B cell (primary cell): ENCODE data around the gene TBC1D14. TPM values are rescaled to one million over a fixed set of nuclear protein-coding genes. Genes with fewer than 3 reads are reported as not detected.

Source experiments
- ATAC-seq: fragments of 200-7000 bp; cut with Tn5 transposase; one replicate; pipeline ENCODE4 v1.10.0; 2021; ENCODE audit warnings: low read depth, mild to moderate bottlenecking, moderate number of reproducible peaks, moderate library complexity
- CTCF ChIA-PET: fragments of 350-600 bp; sonication (Branson Sonifier 250); formaldehyde crosslinking; loops from one replicate; lab custom pipeline; 2021; ENCODE audit warnings: antibody characterized with exemption, inconsistent platforms; lab: Charles Lee
- POLR2A ChIA-PET: fragments of 350-600 bp; sonication (Branson Sonifier 250); formaldehyde crosslinking; loops from one replicate; lab custom pipeline; 2021; ENCODE audit warnings: antibody characterized with exemption; lab: Charles Lee
- DNase-seq: peaks from one replicate; pipeline ENCODE4 v3.0.0; 2013
- H2AFZ ChIP-seq: 2 replicates; pipeline ENCODE4 v1.6.1; 2012; ENCODE audit warnings: mild to moderate bottlenecking, low read depth, low read length; ENCODE audit not compliant: insufficient read depth, poor library complexity, severe bottlenecking
- H3K27ac ChIP-seq, 2 donors: 1 replicate in 1 of 2; 2 replicates in 1 of 2; pipeline ENCODE4 v1.5.1; 2012 to 2013; ENCODE audit warnings: low read length in 2 of 2, mild to moderate bottlenecking in 2 of 2, moderate library complexity in 1 of 2
- H3K27me3 ChIP-seq, 4 experiments: fragments of 200-600 bp in 1 of 4; sonication (generic) in 1 of 4; replicated peaks in 1 of 4; 1 replicate in 2 of 4; 2 replicates in 2 of 4; pipeline versions ENCODE4 v1.6.1 to v1.7.0; 2013 to 2016; ENCODE audit warnings: low read length in 3 of 4, mild to moderate bottlenecking in 2 of 4, mixed read lengths in 1 of 4, moderate library complexity in 1 of 4; ENCODE audit not compliant: insufficient read depth in 4 of 4, control insufficient read depth in 3 of 4; ENCODE audit errors: control extremely low read depth in 1 of 4
- H3K36me3 ChIP-seq, 2 experiments: replicated peaks in 1 of 2; 1 replicate in 1 of 2; 2 replicates in 1 of 2; pipeline versions ENCODE4 v1.6.1 to v1.7.1; 2013; ENCODE audit warnings: low read length in 1 of 2; ENCODE audit not compliant: insufficient read depth in 2 of 2, control insufficient read depth in 1 of 2; ENCODE audit errors: control extremely low read depth in 1 of 2, extremely low read depth in 1 of 2
- H3K4me1 ChIP-seq, 2 donors: fragments of 200-600 bp in 1 of 2; sonication (generic) in 1 of 2; 1 replicate in 1 of 2; 2 replicates in 1 of 2; pipeline versions ENCODE4 v1.5.1 to v1.6.1; 2013 to 2017; ENCODE audit warnings: low read length in 2 of 2; ENCODE audit not compliant: control insufficient read depth in 2 of 2, insufficient read depth in 2 of 2
- H3K4me2 ChIP-seq: replicated peaks from 2 replicates; pipeline ENCODE3; 2012; ENCODE audit warnings: mild to moderate bottlenecking, low read depth, low read length; ENCODE audit not compliant: poor library complexity, severe bottlenecking
- H3K4me3 ChIP-seq, 5 experiments: fragments of 200-600 bp in 1 of 5; sonication (generic) in 1 of 5; 1 replicate in 3 of 5; 2 replicates in 2 of 5; pipeline versions ENCODE4 v1.5.1 to v1.7.0; 2011 to 2016; ENCODE audit warnings: low read length in 4 of 5, mild to moderate bottlenecking in 4 of 5, low read depth in 2 of 5, control low read depth in 1 of 5, moderate library complexity in 1 of 5; ENCODE audit not compliant: insufficient read depth in 1 of 5; ENCODE audit errors: control extremely low read depth in 1 of 5, extremely low read depth in 1 of 5
- H3K79me2 ChIP-seq: fragments of 200-600 bp; sonication (generic); one replicate; pipeline ENCODE4 v1.6.0; 2016; ENCODE audit warnings: low read length; ENCODE audit not compliant: control insufficient read depth, insufficient read depth
- H3K9ac ChIP-seq: fragments of 200-600 bp; sonication (generic); 2 replicates; pipeline ENCODE4 v1.6.1; 2017; ENCODE audit warnings: mild to moderate bottlenecking, low read length, moderate library complexity
- H3K9me3 ChIP-seq, 3 donors: one replicate each; pipeline versions ENCODE4 v1.6.1 to v1.7.1; 2013; ENCODE audit warnings: low read length in 2 of 3; ENCODE audit not compliant: control insufficient read depth in 2 of 3, insufficient read depth in 1 of 3; ENCODE audit errors: control extremely low read depth in 1 of 3
- H4K20me1 ChIP-seq: 2 replicates; pipeline ENCODE4 v1.6.0; 2012; ENCODE audit warnings: mild to moderate bottlenecking, low read length; ENCODE audit not compliant: insufficient read depth, control insufficient read depth, poor library complexity, severe bottlenecking
- H3K27ac Mint-ChIP-seq: one replicate; pipeline ENCODE4 v1.8.0; 2021; ENCODE audit warnings: mixed read lengths
- H3K27me3 Mint-ChIP-seq: one replicate; pipeline ENCODE4 v1.8.0; 2021; ENCODE audit warnings: mixed read lengths
- H3K4me1 Mint-ChIP-seq: one replicate; pipeline ENCODE4 v1.8.0; 2021; ENCODE audit warnings: mixed read lengths
- H3K4me3 Mint-ChIP-seq: one replicate; pipeline ENCODE4 v1.8.0; 2021; ENCODE audit warnings: mixed read lengths
- H3K9me3 Mint-ChIP-seq: one replicate; pipeline ENCODE4 v1.8.0; 2022; ENCODE audit warnings: mixed read lengths; ENCODE audit not compliant: insufficient read depth
- CTCF ChIP-seq: fragments of 200-600 bp; IDR thresholded peaks from one replicate; pipeline ENCODE4 v1.8.0; 2022; ENCODE audit warnings: antibody characterized with exemption, mild to moderate bottlenecking
- EZH2 ChIP-seq: IDR thresholded peaks from 2 replicates; pipeline ENCODE4 v1.6.1; 2012; ENCODE audit warnings: borderline replicate concordance, low read depth, mild to moderate bottlenecking, moderate library complexity, low read length; ENCODE audit not compliant: insufficient read depth, poor library complexity, severe bottlenecking
- WGBS: methylation state at CpG from one replicate; pipeline ENCODE4 v1.1.5; 2013; ENCODE audit warnings: missing lambda C conversion rate; ENCODE audit not compliant: insufficient coverage; 5-methylcytosine and 5-hydroxymethylcytosine counted together
- intact Hi-C: fragments of 100-400 bp; cut with micrococcal nuclease; formaldehyde crosslinking; loops from one replicate; pipeline ENCODE4 v1.10.0; 2022
- polyA plus RNA-seq: library from polyadenylated mRNA; depleted of rRNA; stranded (reverse); fragments of >200 nt; gene quantifications from 2 replicates; pipeline ENCODE4 v1.2.3, GENCODE V29; 2012
- total RNA-seq, 2 donors: library from RNA; stranded (reverse); fragments of 120-200 nt in 1 of 2; gene quantifications; 1 replicate in 1 of 2; 2 replicates in 1 of 2; pipeline versions ENCODE4 v1.2.3 to v1.2.4, GENCODE V29; 2013 to 2022

TBC1D14 gene
- total and polyA plus RNA-seq, 2 donors (not counting 1 experiment from before 2014, with no cell fraction given), result 21.9 to 42.0 TPM

- DNase-seq, result peak; percentile 49
- H3K27ac Mint-ChIP-seq, result peak overlapping the region; percentile 83
- ATAC-seq, result peak; percentile 32
- TF ChIP-seq EZH2 (no peak), CTCF (no peak)
- H3K27me3 Mint-ChIP-seq, result no peaks in the 10 kb centered on the region
- ChIA-PET POLR2A (interaction anchor here (1.0 to 1.7 kb wide), 4 partner anchors 11 to 80 kb away, joined by 3 to 6 read pairs (median 4); partner anchors contain the start of gene TADA2B), CTCF (interaction anchor here (0.8 to 2.0 kb wide), 5 partner anchors 10 to 108 kb away, joined by 3 to 21 read pairs (median 4); no protein-coding TSS in a partner anchor)
- H3K9me3 ChIP-seq, result peaks cover 0 to 5% (median 0%) of the 10 kb centered on the region in 3 donors
- H3K9me3 Mint-ChIP-seq, result no peaks in the 10 kb centered on the region
- H4K20me1 ChIP-seq, result peaks cover 24% of the 10 kb centered on the region
- H3K4me1 ChIP-seq, result peaks cover 50 to 61% of the 10 kb centered on the region in 2 donors
- intact Hi-C loops, result no loop called here
- peak overlapping the region; percentile 83 for H3K4me3 Mint-ChIP-seq
- peak overlapping the region in 1 of 5 experiments; percentile 71 for H3K4me3 ChIP-seq
- H2AFZ ChIP-seq, result no peak overlapping the region
- peaks cover 58% of the 10 kb centered on the region for H3K4me1 Mint-ChIP-seq
- no peaks in the 10 kb centered on the region for H3K27me3 ChIP-seq
- H3K9ac ChIP-seq, result no peak overlapping the region
- H3K4me2 ChIP-seq, result peak overlapping the region; percentile 95
- peak overlapping the region; percentile 11 to 68 for H3K27ac ChIP-seq
- H3K36me3 ChIP-seq, result peaks cover 0 to 9% of the 10 kb centered on the region in 2 experiments
- 43% methylated on average over 12 of the region's 12 CpGs for WGBS
- H3K79me2 ChIP-seq, result peaks cover 61% of the 10 kb centered on the region
These were observed 53.5 kb downstream of the TBC1D14 start for GRCh38 chr4:6963139-6963611.

- intact Hi-C loops, result loop anchor here (1.0 kb wide), 1 partner anchor 9 kb away; no protein-coding TSS in a partner anchor
- WGBS, result 86% methylated on average over 2 of the region's 5 CpGs
- peaks cover 0 to 5% (median 0%) of the 10 kb centered on the region in 3 donors for H3K9me3 ChIP-seq
- peaks cover 0 to 12% of the 10 kb centered on the region in 2 experiments for H3K36me3 ChIP-seq
- TF ChIP-seq CTCF, result no peak
- TF ChIP-seq EZH2, result no peak
- H3K4me1 ChIP-seq, result peaks cover 64 to 76% of the 10 kb centered on the region in 2 donors
- DNase-seq, result no peak
- H3K4me2 ChIP-seq, result peak overlapping the region; percentile 95
- no peaks in the 10 kb centered on the region for H3K27me3 Mint-ChIP-seq
- ChIA-PET CTCF (interaction anchor here (1.2 to 1.9 kb wide), 3 partner anchors 10 to 244 kb away, joined by 3 to 14 read pairs (median 3); no protein-coding TSS in a partner anchor), POLR2A (interaction anchor here (0.7 to 1.0 kb wide), 3 partner anchors 9 to 323 kb away, joined by 3 read pairs; no protein-coding TSS in a partner anchor)
- no peaks in the 10 kb centered on the region for H3K9me3 Mint-ChIP-seq
- ATAC-seq, result no peak
- peak overlapping the region in 2 of 5 experiments; percentile 31 to 71 for H3K4me3 ChIP-seq
- H4K20me1 ChIP-seq, result peaks cover 24% of the 10 kb centered on the region
- peak overlapping the region; percentile 72 for H3K4me3 Mint-ChIP-seq
- peaks cover 50% of the 10 kb centered on the region for H3K79me2 ChIP-seq
- peaks cover 67% of the 10 kb centered on the region for H3K4me1 Mint-ChIP-seq
- no peaks in the 10 kb centered on the region for H3K27me3 ChIP-seq
- H3K27ac Mint-ChIP-seq, result peak overlapping the region; percentile 47
- H3K27ac ChIP-seq, result peak overlapping the region in 1 of 2 donors; percentile 68
- H2AFZ ChIP-seq, result no peak overlapping the region
- peak overlapping the region; percentile 66 for H3K9ac ChIP-seq
These were observed 55.2 kb downstream of the TBC1D14 start for GRCh38 chr4:6964858-6965257.
